SK-N-SH (cell line): ENCODE results near the gene CDK5. TPM values are rescaled to one million over a fixed set of nuclear protein-coding genes. Genes with fewer than 3 reads are reported as not detected.

Experiments
- CTCF ChIA-PET: fragments of 300-600, 350-600 bp; formaldehyde crosslinking; extraction: SDS; loops from one replicate; lab custom pipeline; 2021; lab: Yijun Ruan, JAX
- POLR2A ChIA-PET: fragments of 350-600 bp; sonication (Branson Sonifier 250); formaldehyde crosslinking; extraction: SDS; loops from one replicate; lab custom pipeline; 2020; ENCODE audit warnings: antibody characterized with exemption, inconsistent platforms; lab: Yijun Ruan, JAX
- DNase-seq: peaks from one replicate; pipeline ENCODE4 v3.0.0; 2012
- H2AFZ ChIP-seq: fragments of 200-600 bp; sonication (generic); 2 replicates; pipeline ENCODE4 v1.8.1; 2016; ENCODE audit warnings: antibody characterized with exemption, mild to moderate bottlenecking, low read depth
- H3F3A ChIP-seq: fragments of 200-600 bp; sonication (generic); replicated peaks from 2 replicates; pipeline ENCODE3; 2016; ENCODE audit warnings: antibody characterized with exemption, mild to moderate bottlenecking; ENCODE audit not compliant: insufficient read depth
- H3K27ac ChIP-seq, 2 experiments: fragments of 200-500 bp in 1 of 2; fragments of 200-600 bp in 1 of 2; sonication (Bioruptor generic) in 1 of 2; sonication (generic), shearing (Covaris generic) in 1 of 2; 2 replicates each; pipeline versions ENCODE4 v1.5.1 to v1.6.1; 2014 to 2016; ENCODE audit warnings: low read depth in 2 of 2, inconsistent platforms in 1 of 2, low read length in 1 of 2, mild to moderate bottlenecking in 1 of 2, mixed read lengths in 1 of 2
- H3K27me3 ChIP-seq: fragments of 200-600 bp; sonication (generic), shearing (Covaris generic); 2 replicates; pipeline ENCODE4 v1.6.1; 2016; ENCODE audit warnings: mixed run types; ENCODE audit not compliant: insufficient read depth
- H3K36me3 ChIP-seq, 2 experiments: fragments of 200-500 bp in 1 of 2; fragments of 200-600 bp in 1 of 2; sonication (Bioruptor generic) in 1 of 2; sonication (generic) in 1 of 2; replicated peaks in 1 of 2; 2 replicates each; pipeline versions ENCODE3 to v1.5.1; 2014 to 2016; ENCODE audit warnings: low read length in 1 of 2, mild to moderate bottlenecking in 1 of 2; ENCODE audit not compliant: insufficient read depth in 2 of 2, control insufficient read depth in 1 of 2
- H3K4me1 ChIP-seq, 2 experiments: fragments of 200-500 bp in 1 of 2; fragments of 200-600 bp in 1 of 2; sonication (Bioruptor generic) in 1 of 2; sonication (generic), shearing (Covaris generic) in 1 of 2; 2 replicates each; pipeline versions ENCODE4 v1.5.1 to v1.6.1; 2014 to 2016; ENCODE audit warnings: low read depth in 1 of 2, low read length in 1 of 2, mixed run types in 1 of 2; ENCODE audit not compliant: insufficient read depth in 2 of 2, control insufficient read depth in 1 of 2
- H3K4me2 ChIP-seq: fragments of 200-600 bp; sonication (generic), shearing (Covaris generic); 2 replicates; pipeline ENCODE4 v1.6.1; 2017; ENCODE audit warnings: mixed run types
- H3K4me3 ChIP-seq, 2 experiments: fragments of 200-500 bp in 1 of 2; fragments of 200-600 bp in 1 of 2; sonication (Bioruptor generic) in 1 of 2; sonication (generic), shearing (Covaris generic) in 1 of 2; 2 replicates each; pipeline versions ENCODE4 v1.5.1 to v1.8.1; 2014 to 2016; ENCODE audit warnings: low read depth in 2 of 2, inconsistent platforms in 1 of 2, low read length in 1 of 2, mild to moderate bottlenecking in 1 of 2, mixed read lengths in 1 of 2, moderate library complexity in 1 of 2
- H3K79me2 ChIP-seq: fragments of 200-600 bp; sonication (generic); 2 replicates; pipeline ENCODE4 v1.8.1; 2017; ENCODE audit warnings: mild to moderate bottlenecking; ENCODE audit not compliant: insufficient read depth
- H3K9ac ChIP-seq: fragments of 200-600 bp; sonication (generic); 2 replicates; pipeline ENCODE4 v1.6.1; 2017; ENCODE audit warnings: mixed run types
- H3K9me2 ChIP-seq: fragments of 200-600 bp; sonication (generic); 2 replicates; pipeline ENCODE4 v1.6.1; 2017; ENCODE audit warnings: mixed run types
- H3K9me3 ChIP-seq: fragments of 200-600 bp; sonication (generic); 2 replicates; pipeline ENCODE4 v1.6.1; 2017; ENCODE audit warnings: mixed run types, mild to moderate bottlenecking, moderate library complexity
- H4K20me1 ChIP-seq: fragments of 200-600 bp; sonication (generic); 2 replicates; pipeline ENCODE4 v1.6.1; 2017; ENCODE audit warnings: mild to moderate bottlenecking, mixed run types; ENCODE audit not compliant: insufficient read depth
- CHD2 ChIP-seq: fragments of 150-350 bp; IDR thresholded peaks from 2 replicates; pipeline ENCODE4 v1.6.1; 2018; ENCODE audit warnings: low read length; ENCODE audit not compliant: partially characterized antibody
- CTCF ChIP-seq: fragments of 200-600 bp; sonication (generic); IDR thresholded peaks from 2 replicates; pipeline ENCODE4 v1.6.1; 2017; ENCODE audit warnings: antibody characterized with exemption, mild to moderate bottlenecking, moderate library complexity
- EP300 ChIP-seq, 2 experiments: IDR thresholded peaks; 2 replicates each; pipeline versions ENCODE4 v1.4.0 to v1.6.1; 2012; ENCODE audit warnings: borderline replicate concordance in 1 of 2, low read depth in 1 of 2, low read length in 1 of 2
- FOSL2 ChIP-seq: IDR thresholded peaks from 2 replicates; pipeline ENCODE4 v1.4.0; 2012; ENCODE audit warnings: low read depth, mild to moderate bottlenecking, moderate library complexity, borderline replicate concordance
- FOXM1 ChIP-seq: IDR thresholded peaks from 2 replicates; pipeline ENCODE4 v1.4.0; 2012; ENCODE audit warnings: low read depth, mild to moderate bottlenecking
- GATA2 ChIP-seq: sonication (generic); formaldehyde crosslinking; IDR thresholded peaks from 2 replicates; pipeline ENCODE4 v1.5.0; 2020; ENCODE audit warnings: mild to moderate bottlenecking, missing genetic modification reagents
- JUND ChIP-seq: IDR thresholded peaks from 2 replicates; pipeline ENCODE4 v1.4.0; 2012
- NRF1 ChIP-seq: IDR thresholded peaks from 2 replicates; pipeline ENCODE4 v1.6.1; 2012; ENCODE audit warnings: low read depth, mild to moderate bottlenecking, low read length
- RCOR1 ChIP-seq: fragments of 150-350 bp; IDR thresholded peaks from 2 replicates; pipeline ENCODE4 v1.6.1; 2017; ENCODE audit warnings: antibody characterized with exemption, low read length
- RFX5 ChIP-seq: IDR thresholded peaks from 2 replicates; pipeline ENCODE4 v1.6.1; 2012; ENCODE audit warnings: mild to moderate bottlenecking, improper control_type of control experiment, low read length
- RXRA ChIP-seq: IDR thresholded peaks from 2 replicates; pipeline ENCODE4 v1.4.0; 2012; ENCODE audit warnings: low read depth, mild to moderate bottlenecking, borderline replicate concordance
- SMC3 ChIP-seq: IDR thresholded peaks from 2 replicates; pipeline ENCODE4 v1.6.1; 2012; ENCODE audit warnings: low read depth, low read length, improper control_type of control experiment
- TAF1 ChIP-seq: IDR thresholded peaks from 2 replicates; pipeline ENCODE4 v1.6.1; 2012; ENCODE audit warnings: low read depth, mild to moderate bottlenecking, low read length, moderate library complexity, borderline replicate concordance
- TCF12 ChIP-seq: IDR thresholded peaks from 2 replicates; pipeline ENCODE4 v1.4.0; 2012
- TEAD4 ChIP-seq: IDR thresholded peaks from 2 replicates; pipeline ENCODE4 v1.4.0; 2012; ENCODE audit warnings: mild to moderate bottlenecking, borderline replicate concordance; ENCODE audit not compliant: insufficient read depth
- ZBTB33 ChIP-seq: IDR thresholded peaks from 2 replicates; pipeline ENCODE4 v1.4.0; 2012; ENCODE audit warnings: low read depth, borderline replicate concordance
- WGBS: methylation state at CpG from one replicate; pipeline ENCODE4 v1.1.6; 2017; ENCODE audit warnings: low lambda C conversion rate; 5-methylcytosine and 5-hydroxymethylcytosine counted together
- polyA plus RNA-seq, 3 experiments: library from polyadenylated mRNA; depleted of rRNA; stranded (reverse); fragments of >200 nt; gene quantifications; 2 replicates each; pipeline ENCODE4 v1.2.3, GENCODE V29; 2012
- TF ChIP-seq, protein P1 (sequence below): fragments of 150-350 bp; IDR thresholded peaks from 2 replicates; pipeline ENCODE4 v1.6.1; 2017; ENCODE audit warnings: antibody characterized with exemption, low read length, low read depth, borderline replicate concordance
- TF ChIP-seq, protein P2 (sequence below): IDR thresholded peaks from 2 replicates; pipeline ENCODE4 v1.4.0; 2012; ENCODE audit warnings: low read depth, borderline replicate concordance

The CDK5 gene
- polyA plus RNA-seq, 1 of the 3 experiments (the other 2 are of a cell fraction): 125 TPM

DNA sequence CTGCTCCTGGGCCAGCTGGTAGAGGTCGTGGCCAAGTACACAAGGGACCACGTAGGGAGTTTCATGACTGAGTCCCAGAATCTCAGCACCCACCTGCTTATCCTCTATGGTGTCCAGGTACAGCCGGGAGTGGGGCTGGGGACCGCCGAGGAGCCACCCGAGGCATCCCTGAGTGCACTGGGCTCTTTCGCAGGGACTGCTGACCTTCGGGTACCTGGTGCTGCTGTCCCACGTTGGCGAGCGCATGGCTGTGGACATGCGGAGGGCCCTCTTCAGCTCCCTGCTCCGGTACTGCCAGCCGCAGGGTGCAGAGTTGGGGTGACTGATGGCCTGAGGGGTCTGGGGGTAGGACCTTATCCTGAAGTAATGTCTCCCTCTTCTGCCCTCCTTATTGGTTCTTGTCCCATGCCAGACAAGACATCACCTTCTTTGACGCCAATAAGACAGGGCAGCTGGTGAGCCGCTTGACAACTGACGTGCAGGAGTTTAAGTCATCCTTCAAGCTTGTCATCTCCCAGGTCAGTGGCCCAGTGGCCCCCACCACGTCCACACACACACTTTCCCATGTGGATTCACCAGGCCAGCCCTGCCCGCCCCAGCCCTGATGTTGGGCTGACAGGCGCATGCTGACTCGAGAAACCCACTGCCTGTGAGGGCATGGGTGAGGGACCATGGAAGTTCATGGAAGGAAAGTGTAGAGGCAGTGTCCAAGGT lies 23.2 kb downstream of the CDK5 start:
- POLR2A ChIA-PET: interaction anchor here (1.3 kb wide), 1 partner anchor 11 kb away, joined by 3 read pairs; no protein-coding TSS in a partner anchor
- Histone ChIP-seq H3K27me3 (no peaks in the 10 kb centered on the region), H3K9ac (no peak overlapping the region), H3K4me3 (no peak overlapping the region), H3F3A (peaks cover 18% of the 10 kb centered on the region), H3K27ac (no peak overlapping the region), H3K9me3 (no peaks in the 10 kb centered on the region), H3K4me2 (no peak overlapping the region), H3K9me2 (no peaks in the 10 kb centered on the region), H3K4me1 (peaks cover 13 to 23% of the 10 kb centered on the region in 2 experiments), H3K79me2 (peaks cover 36% of the 10 kb centered on the region), H4K20me1 (no peaks in the 10 kb centered on the region), H3K36me3 (peaks cover 12 to 52% of the 10 kb centered on the region in 2 experiments), H2AFZ (no peak overlapping the region)
- DNase-seq: no peak
- 93% methylated on average over 10 of the region's 21 CpGs for WGBS
- CTCF ChIA-PET: interaction anchor here (1.2 to 9.5 kb wide), 3 partner anchors 16 to 81 kb away, joined by 4 to 59 read pairs (median 6); no protein-coding TSS in a partner anchor
- TF ChIP-seq RXRA (no peak), JUND (no peak), NRF1 (no peak), CHD2 (no peak), SMC3 (no peak), ZBTB33 (no peak), TEAD4 (no peak), CTCF (no peak), FOSL2 (no peak), TCF12 (no peak), EP300 (IDR thresholded peaks at IDR 0.05; ENCODE audit: borderline replicate concordance in 1 of 2, low read depth in 1 of 2, low read length in 1 of 2) (no peak), RFX5 (no peak), GATA2 (CRISPR knock-in tag) (no peak), TAF1 (no peak), FOXM1 (no peak), RCOR1 (no peak)
- TF ChIP-seq, protein P1, sequence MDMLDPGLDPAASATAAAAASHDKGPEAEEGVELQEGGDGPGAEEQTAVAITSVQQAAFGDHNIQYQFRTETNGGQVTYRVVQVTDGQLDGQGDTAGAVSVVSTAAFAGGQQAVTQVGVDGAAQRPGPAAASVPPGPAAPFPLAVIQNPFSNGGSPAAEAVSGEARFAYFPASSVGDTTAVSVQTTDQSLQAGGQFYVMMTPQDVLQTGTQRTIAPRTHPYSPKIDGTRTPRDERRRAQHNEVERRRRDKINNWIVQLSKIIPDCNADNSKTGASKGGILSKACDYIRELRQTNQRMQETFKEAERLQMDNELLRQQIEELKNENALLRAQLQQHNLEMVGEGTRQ: no peak
- TF ChIP-seq, protein P2, sequence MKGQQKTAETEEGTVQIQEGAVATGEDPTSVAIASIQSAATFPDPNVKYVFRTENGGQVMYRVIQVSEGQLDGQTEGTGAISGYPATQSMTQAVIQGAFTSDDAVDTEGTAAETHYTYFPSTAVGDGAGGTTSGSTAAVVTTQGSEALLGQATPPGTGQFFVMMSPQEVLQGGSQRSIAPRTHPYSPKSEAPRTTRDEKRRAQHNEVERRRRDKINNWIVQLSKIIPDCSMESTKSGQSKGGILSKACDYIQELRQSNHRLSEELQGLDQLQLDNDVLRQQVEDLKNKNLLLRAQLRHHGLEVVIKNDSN: no peak
